Astrocyte (in vitro differentiated cells and primary cell): ENCODE results near the gene CHN2. TPM values are rescaled to one million over a fixed set of nuclear protein-coding genes. Genes with fewer than 3 reads are reported as not detected.

ENCODE experiments used
- DNase-seq: peaks from one replicate; pipeline ENCODE4 v3.0.0-alpha.2; 2010; ENCODE audit warnings: low read depth
- FAIRE-seq: peaks from 2 replicates; lab custom pipeline; 2011; peaks lifted over from hg19 to GRCh38; lab: Jason Lieb, UNC
- H2AFZ ChIP-seq: 2 replicates; pipeline ENCODE4 v1.6.0; 2012; ENCODE audit warnings: low read depth, low read length, inconsistent platforms
- H3K27ac ChIP-seq: 2 replicates; pipeline ENCODE4 v1.5.1; 2011; ENCODE audit warnings: low read depth, low read length, inconsistent platforms
- H3K27me3 ChIP-seq: 2 replicates; pipeline ENCODE4 v1.6.0; 2011; ENCODE audit warnings: low read length, inconsistent platforms; ENCODE audit not compliant: insufficient read depth
- H3K36me3 ChIP-seq: 2 replicates; pipeline ENCODE4 v1.5.1; 2011; ENCODE audit warnings: low read length, inconsistent platforms; ENCODE audit not compliant: insufficient read depth
- H3K4me1 ChIP-seq: 2 replicates; pipeline ENCODE4 v1.5.1; 2011; ENCODE audit warnings: low read length, inconsistent platforms; ENCODE audit not compliant: insufficient read depth
- H3K4me2 ChIP-seq: 2 replicates; pipeline ENCODE4 v1.6.0; 2012; ENCODE audit warnings: low read length, inconsistent platforms
- H3K4me3 ChIP-seq: 2 replicates; pipeline ENCODE4 v1.5.1; 2011; ENCODE audit warnings: low read depth, mild to moderate bottlenecking, low read length, inconsistent platforms; ENCODE audit not compliant: insufficient read depth
- H3K79me2 ChIP-seq: 2 replicates; pipeline ENCODE4 v1.6.0; 2012; ENCODE audit warnings: mild to moderate bottlenecking, low read length, inconsistent platforms; ENCODE audit not compliant: insufficient read depth
- H3K9ac ChIP-seq: 2 replicates; pipeline ENCODE4 v1.6.0; 2012; ENCODE audit warnings: mild to moderate bottlenecking, low read length, inconsistent platforms
- H3K9me3 ChIP-seq: 2 replicates; pipeline ENCODE4 v1.5.1; 2012; ENCODE audit warnings: low read depth, mild to moderate bottlenecking, low read length, inconsistent platforms; ENCODE audit not compliant: insufficient read depth
- H4K20me1 ChIP-seq: 2 replicates; pipeline ENCODE4 v1.6.0; 2012; ENCODE audit warnings: low read length, inconsistent platforms; ENCODE audit not compliant: insufficient read depth
- H3K27ac Mint-ChIP-seq: one replicate; pipeline ENCODE4 v1.8.0; 2021; ENCODE audit warnings: mild to moderate bottlenecking, mixed read lengths; ENCODE audit not compliant: unreplicated experiment
- H3K27me3 Mint-ChIP-seq: one replicate; pipeline ENCODE4 v1.8.0; 2021; ENCODE audit warnings: low read depth, mixed read lengths; ENCODE audit not compliant: unreplicated experiment
- H3K36me3 Mint-ChIP-seq: one replicate; pipeline ENCODE4 v1.8.0; 2021; ENCODE audit warnings: low read depth, mixed read lengths; ENCODE audit not compliant: unreplicated experiment
- H3K4me1 Mint-ChIP-seq: one replicate; pipeline ENCODE4 v1.8.0; 2021; ENCODE audit warnings: low read depth, mixed read lengths; ENCODE audit not compliant: unreplicated experiment
- H3K4me3 Mint-ChIP-seq: one replicate; pipeline ENCODE4 v1.8.0; 2021; ENCODE audit warnings: mild to moderate bottlenecking, moderate library complexity, mixed read lengths; ENCODE audit not compliant: unreplicated experiment
- H3K9me3 Mint-ChIP-seq: one replicate; pipeline ENCODE4 v1.8.0; 2021; ENCODE audit warnings: mild to moderate bottlenecking, mixed read lengths; ENCODE audit not compliant: unreplicated experiment
- EZH2 ChIP-seq: IDR thresholded peaks from 2 replicates; pipeline ENCODE4 v1.6.1; 2012; ENCODE audit warnings: mild to moderate bottlenecking, low read length, inconsistent platforms; ENCODE audit not compliant: insufficient read depth
- total RNA-seq: library from RNA; stranded (reverse); gene quantifications from 2 replicates; pipeline ENCODE4 v1.2.1, GENCODE V29; 2021
- TF ChIP-seq, protein P1 (sequence below): IDR thresholded peaks from 2 replicates; pipeline ENCODE4 v1.5.1; 2011; ENCODE audit warnings: low read depth, mild to moderate bottlenecking, inconsistent platforms, low read length, moderate library complexity; ENCODE audit not compliant: insufficient read depth

Gene CHN2
- total RNA-seq, 1 donor from 2014 or later, result 2.5 TPM

DNA sequence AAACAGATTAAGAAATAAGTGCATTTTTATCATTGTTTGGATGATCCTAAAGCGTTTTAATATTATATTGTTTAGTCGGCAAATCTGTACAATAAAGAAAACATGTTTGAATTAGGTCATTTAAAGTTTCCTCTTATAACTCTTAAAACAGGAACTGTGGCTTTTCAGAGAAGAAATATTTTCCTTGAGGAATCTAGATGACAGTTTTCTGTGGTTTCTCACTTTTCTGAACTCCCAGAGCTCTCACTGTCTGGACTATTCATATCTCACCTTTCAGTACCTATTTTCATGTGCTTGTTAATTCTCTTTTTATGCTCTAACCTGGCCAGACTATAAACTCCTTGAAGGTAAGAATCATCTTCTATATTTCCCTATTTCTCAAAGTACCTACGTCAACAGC is 135.1 kb downstream of the CHN2 start:
- H3K27me3 ChIP-seq, result peaks cover 9% of the 10 kb centered on the region
- no peak overlapping the region for H3K9ac ChIP-seq
- Mint-ChIP-seq H3K27ac (no peak overlapping the region), H3K27me3 (peaks cover 13% of the 10 kb centered on the region), H3K4me1 (peaks cover 10% of the 10 kb centered on the region), H3K36me3 (peaks cover 1% of the 10 kb centered on the region), H3K9me3 (no peaks in the 10 kb centered on the region), H3K4me3 (no peak overlapping the region)
- no peaks in the 10 kb centered on the region for H3K36me3 ChIP-seq
- no peaks in the 10 kb centered on the region for H3K9me3 ChIP-seq
- no peak overlapping the region for H2AFZ ChIP-seq
- no peaks in the 10 kb centered on the region for H3K4me1 ChIP-seq
- DNase-seq (no peak), FAIRE-seq (no peak)
- H4K20me1 ChIP-seq, result no peaks in the 10 kb centered on the region
- no peak for TF ChIP-seq EZH2
- TF ChIP-seq, protein P1, sequence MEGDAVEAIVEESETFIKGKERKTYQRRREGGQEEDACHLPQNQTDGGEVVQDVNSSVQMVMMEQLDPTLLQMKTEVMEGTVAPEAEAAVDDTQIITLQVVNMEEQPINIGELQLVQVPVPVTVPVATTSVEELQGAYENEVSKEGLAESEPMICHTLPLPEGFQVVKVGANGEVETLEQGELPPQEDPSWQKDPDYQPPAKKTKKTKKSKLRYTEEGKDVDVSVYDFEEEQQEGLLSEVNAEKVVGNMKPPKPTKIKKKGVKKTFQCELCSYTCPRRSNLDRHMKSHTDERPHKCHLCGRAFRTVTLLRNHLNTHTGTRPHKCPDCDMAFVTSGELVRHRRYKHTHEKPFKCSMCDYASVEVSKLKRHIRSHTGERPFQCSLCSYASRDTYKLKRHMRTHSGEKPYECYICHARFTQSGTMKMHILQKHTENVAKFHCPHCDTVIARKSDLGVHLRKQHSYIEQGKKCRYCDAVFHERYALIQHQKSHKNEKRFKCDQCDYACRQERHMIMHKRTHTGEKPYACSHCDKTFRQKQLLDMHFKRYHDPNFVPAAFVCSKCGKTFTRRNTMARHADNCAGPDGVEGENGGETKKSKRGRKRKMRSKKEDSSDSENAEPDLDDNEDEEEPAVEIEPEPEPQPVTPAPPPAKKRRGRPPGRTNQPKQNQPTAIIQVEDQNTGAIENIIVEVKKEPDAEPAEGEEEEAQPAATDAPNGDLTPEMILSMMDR, result no peak
- no peaks in the 10 kb centered on the region for H3K79me2 ChIP-seq
- H3K4me2 ChIP-seq, result no peak overlapping the region
- H3K4me3 ChIP-seq, result no peak overlapping the region
- H3K27ac ChIP-seq, result no peak overlapping the region

DNA sequence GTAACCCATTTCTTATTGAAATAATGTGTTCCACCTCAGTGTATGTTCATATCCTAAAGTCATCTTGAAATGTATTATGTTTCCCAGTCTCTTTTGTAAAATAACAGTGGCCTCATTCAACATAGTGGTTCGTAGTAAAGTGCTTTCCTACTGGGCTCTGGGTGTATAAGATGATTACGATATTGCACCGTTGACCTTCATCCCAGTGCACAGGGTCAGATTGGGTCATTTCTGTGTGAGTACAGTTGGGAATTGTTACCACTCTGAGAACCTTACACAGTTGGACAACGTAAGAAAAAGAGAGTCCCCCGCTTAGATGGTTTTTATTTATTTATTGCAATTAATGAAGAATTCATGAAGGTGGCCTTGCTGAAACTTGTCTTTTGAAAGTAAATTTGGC is 135.6 kb downstream of the CHN2 start:
- Histone ChIP-seq H3K4me2 (no peak overlapping the region), H4K20me1 (no peaks in the 10 kb centered on the region), H3K27me3 (peaks cover 10% of the 10 kb centered on the region), H3K36me3 (no peaks in the 10 kb centered on the region), H3K9me3 (no peaks in the 10 kb centered on the region), H3K4me3 (no peak overlapping the region), H3K4me1 (no peaks in the 10 kb centered on the region), H3K9ac (no peak overlapping the region), H3K27ac (no peak overlapping the region), H2AFZ (no peak overlapping the region), H3K79me2 (no peaks in the 10 kb centered on the region)
- H3K4me1 Mint-ChIP-seq, result peaks cover 10% of the 10 kb centered on the region
- DNase-seq (no peak), FAIRE-seq (no peak)
- TF ChIP-seq, protein P1, result no peak
- TF ChIP-seq EZH2, result no peak
- H3K27me3 Mint-ChIP-seq, result peaks cover 13% of the 10 kb centered on the region
- H3K27ac Mint-ChIP-seq, result no peak overlapping the region
- no peaks in the 10 kb centered on the region for H3K9me3 Mint-ChIP-seq
- peaks cover 1% of the 10 kb centered on the region for H3K36me3 Mint-ChIP-seq
- H3K4me3 Mint-ChIP-seq, result no peak overlapping the region

DNA sequence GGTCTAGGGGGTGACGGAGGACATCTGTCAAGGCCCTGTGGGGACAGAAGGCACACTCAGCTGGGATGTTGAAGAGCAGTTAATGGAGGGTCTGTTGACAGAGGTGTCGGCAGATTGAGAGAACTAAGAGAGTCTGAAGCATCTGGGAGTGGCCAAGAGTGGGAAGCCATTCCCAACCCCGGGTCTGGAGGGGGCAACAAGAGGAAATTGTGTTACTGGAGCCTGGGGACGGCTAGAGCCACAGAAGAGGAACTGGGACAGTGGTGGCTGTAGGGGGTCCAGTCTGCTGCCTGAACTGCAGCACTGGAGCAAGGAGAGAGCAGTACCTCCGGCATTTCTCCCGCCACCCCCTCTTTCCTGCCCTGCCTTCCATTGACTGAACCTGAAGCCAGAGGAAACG is 136.6 kb downstream of the CHN2 start:
- H3K4me1 ChIP-seq, result no peaks in the 10 kb centered on the region
- Mint-ChIP-seq H3K4me1 (peaks cover 10% of the 10 kb centered on the region), H3K4me3 (no peak overlapping the region), H3K27ac (peak overlapping the region; percentile 10), H3K36me3 (peaks cover 1% of the 10 kb centered on the region), H3K9me3 (no peaks in the 10 kb centered on the region), H3K27me3 (peaks cover 20% of the 10 kb centered on the region)
- no peaks in the 10 kb centered on the region for H3K79me2 ChIP-seq
- TF ChIP-seq EZH2, result no peak
- TF ChIP-seq, protein P1, result no peak
- H3K4me2 ChIP-seq, result no peak overlapping the region
- H4K20me1 ChIP-seq, result no peaks in the 10 kb centered on the region
- DNase-seq (no peak), FAIRE-seq (no peak)
- H3K27ac ChIP-seq, result no peak overlapping the region
- H3K9ac ChIP-seq, result no peak overlapping the region
- H2AFZ ChIP-seq, result no peak overlapping the region
- H3K4me3 ChIP-seq, result no peak overlapping the region
- H3K36me3 ChIP-seq, result no peaks in the 10 kb centered on the region
- no peaks in the 10 kb centered on the region for H3K9me3 ChIP-seq
- peaks cover 18% of the 10 kb centered on the region for H3K27me3 ChIP-seq
